Astrocyte of the cerebellum (primary cell): Measurements from ENCODE around the gene GSDME.

ENCODE experiments used
- DNase-seq: peaks from one replicate; pipeline ENCODE4 v3.0.0-alpha.2; 2011; ENCODE audit warnings: low read depth
- H3K4me3 ChIP-seq: 2 replicates; pipeline ENCODE4 v1.5.1; 2011; ENCODE audit warnings: mild to moderate bottlenecking, low read depth, low read length, moderate library complexity
- CTCF ChIP-seq: IDR thresholded peaks from 2 replicates; pipeline ENCODE4 v1.5.1; 2012; ENCODE audit warnings: low read length, low read depth, moderate library complexity, mild to moderate bottlenecking; ENCODE audit errors: missing control alignments
- in situ Hi-C: cut with HindIII; loops from 2 replicates; pipeline ENCODE4 v1.10.0; 2017; ENCODE audit warnings: low sequenced_read_pairs

The GSDME gene

GRCh38 chr7:24786941-24787340, 29.7 kb upstream of the GSDME start:
- in situ Hi-C loops = no loop called here
- peak; percentile 81 for DNase-seq
- no peak overlapping the region for H3K4me3 ChIP-seq
- TF ChIP-seq CTCF = no peak

DNA sequence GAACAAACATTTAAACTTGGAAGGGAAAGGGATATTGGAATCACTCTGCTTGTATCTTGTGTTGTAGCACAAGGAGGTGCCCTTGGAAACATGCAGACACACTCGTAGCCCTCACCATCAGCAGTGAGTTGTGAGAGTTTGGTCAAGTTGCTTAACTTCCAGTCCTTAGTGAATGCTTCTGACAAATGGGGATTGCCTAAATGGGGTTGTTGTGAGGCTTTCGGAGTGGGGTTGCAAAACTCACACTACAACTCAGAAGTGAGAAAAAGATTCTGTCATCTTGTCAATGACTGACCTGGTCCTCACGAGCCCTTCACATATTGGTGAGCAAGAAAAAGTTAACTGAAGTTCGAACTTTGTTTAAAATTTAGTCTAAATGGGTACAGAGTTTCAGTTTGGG, 29.0 kb upstream of the GSDME start:
- in situ Hi-C loops = no loop called here
- no peak for TF ChIP-seq CTCF
- no peak for DNase-seq

GRCh38 chr7:24784277-24784676, 27.0 kb upstream of the GSDME start:
- no peak for TF ChIP-seq CTCF
- no peak overlapping the region for H3K4me3 ChIP-seq
- no peak for DNase-seq
- in situ Hi-C loops = no loop called here

More for the DNA sequence above, 29.0 kb upstream of the GSDME start:
- H3K4me3 ChIP-seq = no peak overlapping the region

DNA sequence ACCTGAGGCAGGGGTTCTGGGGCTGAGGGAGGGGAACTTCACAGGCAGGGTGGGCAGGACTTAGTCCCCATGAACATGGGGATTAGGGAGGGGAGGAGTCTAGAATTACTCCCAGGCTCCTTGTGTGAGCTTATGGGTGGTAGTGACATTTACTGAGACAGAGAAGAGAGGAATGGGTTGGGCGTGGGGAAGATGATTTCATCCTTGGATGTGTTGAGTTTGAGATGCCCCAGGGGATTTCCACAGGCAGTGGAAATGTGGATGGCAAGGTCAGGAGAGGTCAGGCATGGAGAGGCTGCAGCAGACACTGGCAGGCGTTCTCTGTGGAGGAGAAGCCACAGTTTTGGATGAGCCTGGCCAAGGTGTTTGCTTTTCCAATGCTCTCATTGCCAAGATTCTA, 26.4 kb upstream of the GSDME start:
- no peak for TF ChIP-seq CTCF
- H3K4me3 ChIP-seq = no peak overlapping the region
- in situ Hi-C loops = no loop called here
- DNase-seq = no peak

DNA sequence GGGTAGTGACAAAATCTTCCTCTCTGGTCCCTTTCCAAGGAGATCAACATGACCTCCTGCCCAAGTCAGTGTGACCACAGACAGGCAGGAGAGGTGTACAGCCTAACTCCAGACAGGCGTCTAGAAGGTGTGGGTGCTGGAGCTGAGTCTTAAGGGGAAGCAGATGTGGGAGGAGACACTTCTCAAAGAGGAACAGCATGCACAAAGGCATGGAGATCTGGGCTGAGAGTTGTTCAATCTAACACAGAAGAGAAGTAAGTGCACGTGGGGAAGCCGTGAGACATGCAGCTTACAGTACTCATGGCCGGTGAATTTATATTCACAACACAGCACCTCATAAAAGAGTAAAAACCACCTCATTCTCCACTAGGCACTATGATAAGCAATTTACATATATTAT, 23.8 kb upstream of the GSDME start:
- DNase-seq = no peak
- in situ Hi-C loops = no loop called here

GRCh38 chr7:24779283-24779655, 22.0 kb upstream of the GSDME start:
- DNase-seq = no peak
- in situ Hi-C loops = no loop called here
- H3K4me3 ChIP-seq = no peak overlapping the region
- no peak for TF ChIP-seq CTCF

More for the DNA sequence above, 23.8 kb upstream of the GSDME start:
- no peak overlapping the region for H3K4me3 ChIP-seq
- no peak for TF ChIP-seq CTCF

- no peak overlapping the region for H3K4me3 ChIP-seq
- DNase-seq = no peak
- in situ Hi-C loops = no loop called here
- no peak for TF ChIP-seq CTCF
Measured at GRCh38 chr7:24778543-24779282, 21.4 kb upstream of the GSDME start.
